Neuron (in vitro differentiated cells): Measurements from ENCODE around the gene RUNX3.

Source experiments
- H2AFZ ChIP-seq: one replicate; pipeline ENCODE4 v1.6.1; 2013; ENCODE audit warnings: low read depth, mild to moderate bottlenecking, inconsistent platforms, low read length, moderate library complexity
- H3K27me3 ChIP-seq: one replicate; pipeline ENCODE4 v1.6.1; 2013; ENCODE audit warnings: low read length; ENCODE audit not compliant: insufficient read depth
- H3K36me3 ChIP-seq: one replicate; pipeline ENCODE4 v1.6.1; 2013; ENCODE audit warnings: low read length; ENCODE audit not compliant: insufficient read depth
- H3K4me1 ChIP-seq: one replicate; pipeline ENCODE4 v1.6.1; 2013; ENCODE audit warnings: low read length; ENCODE audit not compliant: insufficient read depth
- H3K4me3 ChIP-seq: 2 replicates; pipeline ENCODE4 v1.5.1; 2013; ENCODE audit warnings: mild to moderate bottlenecking, low read length, moderate library complexity
- H3K9me3 ChIP-seq: one replicate; pipeline ENCODE4 v1.6.1; 2013; ENCODE audit warnings: low read length

The RUNX3 gene

GRCh38 chr1:24861821-24862727 is 68.0 kb downstream of the RUNX3 start:
- Histone ChIP-seq H3K4me3 (no peak overlapping the region), H2AFZ (no peak overlapping the region), H3K9me3 (no peaks in the 10 kb centered on the region), H3K36me3 (no peaks in the 10 kb centered on the region), H3K27me3 (peaks cover 32% of the 10 kb centered on the region), H3K4me1 (no peaks in the 10 kb centered on the region)

GRCh38 chr1:24860841-24861240 is 69.2 kb downstream of the RUNX3 start:
- no peaks in the 10 kb centered on the region for H3K4me1 ChIP-seq
- H3K9me3 ChIP-seq: no peaks in the 10 kb centered on the region
- H3K27me3 ChIP-seq: peaks cover 25% of the 10 kb centered on the region
- no peak overlapping the region for H2AFZ ChIP-seq
- H3K4me3 ChIP-seq: no peak overlapping the region
- no peaks in the 10 kb centered on the region for H3K36me3 ChIP-seq

- H2AFZ ChIP-seq: no peak overlapping the region
- H3K27me3 ChIP-seq: peaks cover 20% of the 10 kb centered on the region
- no peaks in the 10 kb centered on the region for H3K4me1 ChIP-seq
- H3K9me3 ChIP-seq: no peaks in the 10 kb centered on the region
- no peaks in the 10 kb centered on the region for H3K36me3 ChIP-seq
- no peak overlapping the region for H3K4me3 ChIP-seq
These were observed 70.7 kb downstream of the RUNX3 start for GRCh38 chr1:24859063-24860010.

- H3K4me3 ChIP-seq: no peak overlapping the region
These were observed 71.8 kb downstream of the RUNX3 start for GRCh38 chr1:24858277-24858676.

GRCh38 chr1:24857507-24858133 is 72.5 kb downstream of the RUNX3 start:
- Histone ChIP-seq H3K9me3 (no peaks in the 10 kb centered on the region), H3K27me3 (peaks cover 12% of the 10 kb centered on the region), H3K4me1 (no peaks in the 10 kb centered on the region), H2AFZ (no peak overlapping the region), H3K4me3 (no peak overlapping the region), H3K36me3 (no peaks in the 10 kb centered on the region)

More at GRCh38 chr1:24858277-24858676, 71.8 kb downstream of the RUNX3 start:
- Histone ChIP-seq H3K36me3 (no peaks in the 10 kb centered on the region), H3K4me1 (no peaks in the 10 kb centered on the region), H2AFZ (no peak overlapping the region), H3K9me3 (no peaks in the 10 kb centered on the region), H3K27me3 (peaks cover 16% of the 10 kb centered on the region)

- no peak overlapping the region for H3K4me3 ChIP-seq
- no peaks in the 10 kb centered on the region for H3K9me3 ChIP-seq
- H3K36me3 ChIP-seq: no peaks in the 10 kb centered on the region
- no peaks in the 10 kb centered on the region for H3K4me1 ChIP-seq
- H3K27me3 ChIP-seq: peaks cover 6% of the 10 kb centered on the region
- H2AFZ ChIP-seq: no peak overlapping the region
These were observed 73.1 kb downstream of the RUNX3 start for GRCh38 chr1:24856787-24857506.

- no peaks in the 10 kb centered on the region for H3K9me3 ChIP-seq
- no peaks in the 10 kb centered on the region for H3K27me3 ChIP-seq
- H3K36me3 ChIP-seq: no peaks in the 10 kb centered on the region
- no peaks in the 10 kb centered on the region for H3K4me1 ChIP-seq
- H2AFZ ChIP-seq: no peak overlapping the region
- H3K4me3 ChIP-seq: no peak overlapping the region
These were observed 74.6 kb downstream of the RUNX3 start for GRCh38 chr1:24855474-24855873.

GRCh38 chr1:24853649-24854048 is 76.4 kb downstream of the RUNX3 start:
- H3K36me3 ChIP-seq: no peaks in the 10 kb centered on the region
- no peaks in the 10 kb centered on the region for H3K4me1 ChIP-seq
- no peaks in the 10 kb centered on the region for H3K27me3 ChIP-seq
- H2AFZ ChIP-seq: no peak overlapping the region
- no peaks in the 10 kb centered on the region for H3K9me3 ChIP-seq
- no peak overlapping the region for H3K4me3 ChIP-seq

- Histone ChIP-seq H3K36me3 (no peaks in the 10 kb centered on the region), H3K4me3 (no peak overlapping the region), H2AFZ (no peak overlapping the region), H3K27me3 (no peaks in the 10 kb centered on the region), H3K9me3 (no peaks in the 10 kb centered on the region), H3K4me1 (no peaks in the 10 kb centered on the region)
These were observed 79.7 kb downstream of the RUNX3 start for GRCh38 chr1:24850328-24850920.

GRCh38 chr1:24849672-24850295 is 80.3 kb downstream of the RUNX3 start:
- no peaks in the 10 kb centered on the region for H3K9me3 ChIP-seq
- no peak overlapping the region for H3K4me3 ChIP-seq
- H2AFZ ChIP-seq: no peak overlapping the region
- no peaks in the 10 kb centered on the region for H3K27me3 ChIP-seq
- H3K4me1 ChIP-seq: no peaks in the 10 kb centered on the region
- H3K36me3 ChIP-seq: peaks cover 3% of the 10 kb centered on the region
